HFFc6 (cell line): ENCODE measurements around the gene DMKN. TPM values are rescaled to one million over a fixed set of nuclear protein-coding genes. Genes with fewer than 3 reads are reported as not detected.

ENCODE experiments used
- DNase-seq: peaks from one replicate; pipeline ENCODE4 v3.0.0-alpha.2; 2018
- H3K27ac Mint-ChIP-seq: 2 replicates; pipeline ENCODE4 v1.8.0; 2020; ENCODE audit warnings: mild to moderate bottlenecking, mixed read lengths
- H3K27me3 Mint-ChIP-seq: 2 replicates; pipeline ENCODE4 v1.8.0; 2021; ENCODE audit warnings: mild to moderate bottlenecking, moderate library complexity, mixed read lengths; ENCODE audit not compliant: insufficient read depth
- H3K36me3 Mint-ChIP-seq: 2 replicates; pipeline ENCODE4 v1.8.0; 2021; ENCODE audit warnings: low read depth, mixed read lengths
- H3K4me1 Mint-ChIP-seq: 2 replicates; pipeline ENCODE4 v1.8.0; 2020; ENCODE audit warnings: low read depth, mixed read lengths
- H3K4me3 Mint-ChIP-seq: 2 replicates; pipeline ENCODE4 v1.8.0; 2020; ENCODE audit warnings: mild to moderate bottlenecking, moderate library complexity, mixed read lengths
- H3K9me3 Mint-ChIP-seq: 2 replicates; pipeline ENCODE4 v1.8.0; 2020; ENCODE audit warnings: mild to moderate bottlenecking, mixed read lengths
- total RNA-seq, 6 experiments: library from RNA; stranded (reverse); fragmentation: NEBNext Ultra II Directional; extraction: Animal tissue kit (Norgen Biotek cat#: 25700); gene quantifications; 2 replicates in 1 of 6; 3 replicates in 5 of 6; pipeline ENCODE4 v1.2.3, GENCODE V29; 2021
- TF ChIP-seq, protein P1 (sequence below): fragments of 200-600 bp; sonication (generic); IDR thresholded peaks from 2 replicates; pipeline ENCODE4 v1.5.0; 2021; ENCODE audit warnings: antibody characterized with exemption, mild to moderate bottlenecking

Gene DMKN
- total RNA-seq, 6 experiments from 2014 or later = 0.27 to 0.75 (median 0.73) TPM; not detected in 3

DNA sequence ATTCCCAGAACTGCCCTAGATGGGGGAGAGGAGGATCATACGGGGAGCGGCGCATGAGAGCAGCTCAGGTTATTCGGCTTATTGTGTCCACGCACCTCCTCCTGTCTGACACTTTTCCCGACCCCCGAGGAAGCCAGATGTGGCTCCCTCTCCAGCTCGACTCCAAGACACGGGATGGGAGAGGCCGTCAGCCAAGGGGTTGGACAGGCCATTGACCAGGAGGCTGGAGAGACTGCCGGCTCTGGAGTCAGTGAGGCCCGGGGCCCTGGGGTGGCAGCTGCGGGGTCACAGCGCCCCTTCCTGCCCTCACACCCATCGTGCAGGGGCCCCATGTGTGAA, 2.9 kb downstream of the DMKN start:
- Mint-ChIP-seq H3K4me3 (no peak overlapping the region), H3K4me1 (peaks cover 16% of the 10 kb centered on the region), H3K27me3 (peaks cover 61% of the 10 kb centered on the region), H3K9me3 (no peaks in the 10 kb centered on the region), H3K27ac (no peak overlapping the region), H3K36me3 (no peaks in the 10 kb centered on the region)
- no peak for DNase-seq
- TF ChIP-seq, protein P1, sequence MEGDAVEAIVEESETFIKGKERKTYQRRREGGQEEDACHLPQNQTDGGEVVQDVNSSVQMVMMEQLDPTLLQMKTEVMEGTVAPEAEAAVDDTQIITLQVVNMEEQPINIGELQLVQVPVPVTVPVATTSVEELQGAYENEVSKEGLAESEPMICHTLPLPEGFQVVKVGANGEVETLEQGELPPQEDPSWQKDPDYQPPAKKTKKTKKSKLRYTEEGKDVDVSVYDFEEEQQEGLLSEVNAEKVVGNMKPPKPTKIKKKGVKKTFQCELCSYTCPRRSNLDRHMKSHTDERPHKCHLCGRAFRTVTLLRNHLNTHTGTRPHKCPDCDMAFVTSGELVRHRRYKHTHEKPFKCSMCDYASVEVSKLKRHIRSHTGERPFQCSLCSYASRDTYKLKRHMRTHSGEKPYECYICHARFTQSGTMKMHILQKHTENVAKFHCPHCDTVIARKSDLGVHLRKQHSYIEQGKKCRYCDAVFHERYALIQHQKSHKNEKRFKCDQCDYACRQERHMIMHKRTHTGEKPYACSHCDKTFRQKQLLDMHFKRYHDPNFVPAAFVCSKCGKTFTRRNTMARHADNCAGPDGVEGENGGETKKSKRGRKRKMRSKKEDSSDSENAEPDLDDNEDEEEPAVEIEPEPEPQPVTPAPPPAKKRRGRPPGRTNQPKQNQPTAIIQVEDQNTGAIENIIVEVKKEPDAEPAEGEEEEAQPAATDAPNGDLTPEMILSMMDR = peak; percentile 12

DNA sequence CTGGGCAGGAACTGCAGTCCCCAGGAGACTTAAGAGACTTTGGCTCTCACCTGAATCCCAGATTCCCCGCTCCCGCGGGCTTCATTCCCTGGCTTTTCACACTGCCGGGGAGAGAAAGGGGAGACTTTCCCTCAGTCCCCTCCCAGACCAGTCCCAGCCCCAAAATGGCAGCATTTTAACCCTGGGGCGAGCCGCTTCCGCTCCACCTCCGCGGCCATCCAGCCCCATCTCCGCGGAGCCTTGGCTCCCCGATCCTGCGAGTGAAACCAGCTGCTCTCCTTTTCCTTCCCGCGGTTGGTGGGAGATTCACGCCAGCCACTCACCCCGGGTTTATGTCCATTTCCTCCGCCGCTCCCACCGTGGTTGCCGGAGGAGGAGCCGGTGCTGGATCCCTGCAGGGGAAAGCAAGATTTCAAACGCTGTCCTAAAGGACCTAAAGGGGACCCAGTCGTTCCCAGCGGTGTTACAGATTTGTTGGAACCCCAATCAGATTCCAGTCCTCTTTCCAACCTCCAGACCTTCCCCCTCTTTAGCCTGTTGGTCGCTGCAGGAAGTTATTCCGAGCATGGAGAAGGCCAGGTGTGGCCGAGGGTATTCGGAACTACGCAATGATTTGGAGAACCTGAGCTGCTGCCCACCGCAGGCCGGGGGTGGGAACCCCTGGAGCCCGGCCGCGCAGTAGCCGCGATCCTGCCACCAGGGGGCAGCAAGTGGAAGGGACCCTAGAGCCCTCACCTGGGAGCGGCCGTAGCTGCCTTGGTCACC, 3.4 kb downstream of the DMKN start:
- no peak overlapping the region for H3K27ac Mint-ChIP-seq
- H3K9me3 Mint-ChIP-seq = no peaks in the 10 kb centered on the region
- peaks cover 16% of the 10 kb centered on the region for H3K4me1 Mint-ChIP-seq
- H3K27me3 Mint-ChIP-seq = peaks cover 65% of the 10 kb centered on the region
- TF ChIP-seq, protein P1 = peak; percentile 99
- H3K36me3 Mint-ChIP-seq = no peaks in the 10 kb centered on the region
- no peak for DNase-seq
- H3K4me3 Mint-ChIP-seq = peak overlapping the region; percentile 65

DNA sequence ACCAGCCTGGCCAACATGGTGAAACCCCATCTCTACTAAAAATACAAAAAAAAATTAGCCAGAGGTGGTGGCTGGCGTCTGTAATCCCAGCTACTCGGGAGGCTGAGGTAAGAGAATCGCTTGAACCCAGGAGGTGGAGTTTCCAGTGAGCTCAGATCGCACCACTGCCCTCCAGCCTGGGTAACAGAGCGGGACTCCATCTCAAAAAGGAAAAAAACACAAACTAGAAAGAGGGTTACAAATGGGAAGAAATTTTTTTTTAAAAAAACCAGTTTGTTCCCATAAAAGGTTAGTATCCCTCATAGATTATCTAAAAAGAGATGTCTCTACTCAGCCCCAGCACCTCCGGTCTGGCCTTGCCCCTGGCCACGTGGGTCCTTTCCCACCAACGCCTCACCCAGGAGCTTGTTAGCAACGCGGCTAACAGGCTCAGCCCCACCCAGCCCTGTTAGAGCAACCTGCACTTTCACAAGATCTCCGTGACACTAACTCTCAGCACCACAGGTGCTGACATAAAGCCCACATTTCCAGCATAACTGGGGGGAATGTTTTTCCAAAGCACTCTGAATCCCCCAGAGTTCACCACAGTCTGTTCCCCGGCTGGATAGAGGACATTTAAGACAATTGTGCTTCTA, 4.3 kb downstream of the DMKN start:
- Mint-ChIP-seq H3K9me3 (no peaks in the 10 kb centered on the region), H3K4me3 (no peak overlapping the region; the same call in 1 of the 2 replicates), H3K4me1 (peaks cover 9% of the 10 kb centered on the region), H3K27me3 (peaks cover 70% of the 10 kb centered on the region), H3K36me3 (no peaks in the 10 kb centered on the region), H3K27ac (no peak overlapping the region)
- TF ChIP-seq, protein P1 = no peak
- no peak for DNase-seq

DNA sequence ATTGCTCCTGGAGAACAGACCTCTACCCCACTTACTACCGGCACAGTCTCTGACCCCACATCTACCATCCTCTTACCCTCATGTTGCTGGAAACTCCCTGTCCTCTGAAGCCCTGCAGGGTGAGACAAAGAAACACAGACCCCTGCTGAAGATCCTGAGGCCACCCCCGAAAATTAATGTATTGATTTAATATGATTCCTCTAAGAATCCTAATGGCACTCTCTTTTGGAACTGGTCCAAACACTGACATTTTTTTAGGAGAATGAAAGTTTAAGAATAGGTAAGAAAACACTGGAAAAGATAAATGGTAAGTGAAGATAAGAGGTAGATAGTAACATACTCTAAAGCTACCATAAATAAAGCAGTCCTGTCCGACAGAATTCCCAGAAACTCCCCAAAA, 5.3 kb downstream of the DMKN start:
- Mint-ChIP-seq H3K9me3 (no peaks in the 10 kb centered on the region), H3K4me1 (no peaks in the 10 kb centered on the region; the same call in 1 of the 2 replicates), H3K27me3 (peaks cover 76% of the 10 kb centered on the region), H3K36me3 (no peaks in the 10 kb centered on the region), H3K4me3 (no peak overlapping the region), H3K27ac (no peak overlapping the region)
- TF ChIP-seq, protein P1 = no peak
- DNase-seq = no peak

DNA sequence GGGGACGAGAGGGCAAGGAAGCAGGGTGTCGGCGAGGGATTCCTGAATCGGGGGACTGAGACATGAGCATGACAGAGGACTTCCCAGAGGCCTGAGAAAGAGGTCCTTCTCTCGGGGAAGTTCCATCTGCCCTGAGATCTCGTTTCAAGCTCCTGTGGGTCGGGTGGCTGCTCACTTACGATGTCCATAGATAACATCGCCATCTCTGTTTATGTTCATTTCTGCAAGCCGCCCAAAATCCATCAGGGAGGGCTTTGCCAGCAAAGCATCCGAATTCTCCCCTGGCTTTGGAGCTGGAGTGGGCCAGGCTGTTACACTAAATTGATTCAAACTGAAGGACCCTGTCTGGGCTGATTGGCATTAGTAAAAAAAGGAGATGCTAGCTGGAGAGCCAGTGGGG, 5.9 kb downstream of the DMKN start:
- H3K4me3 Mint-ChIP-seq = no peak overlapping the region
- H3K4me1 Mint-ChIP-seq = no peaks in the 10 kb centered on the region; the same call in 1 of the 2 replicates
- DNase-seq = no peak
- no peaks in the 10 kb centered on the region for H3K9me3 Mint-ChIP-seq
- H3K27ac Mint-ChIP-seq = no peak overlapping the region
- no peaks in the 10 kb centered on the region for H3K36me3 Mint-ChIP-seq
- peaks cover 73% of the 10 kb centered on the region for H3K27me3 Mint-ChIP-seq
- TF ChIP-seq, protein P1 = no peak
